GM21723 (cell line): Measurements from ENCODE around the gene TBC1D7.
"Not testable (repeated sequence)": the region's sequence is repeated elsewhere in the genome, so short reads cannot be mapped to it uniquely, and the experiment has no call there.

Experiments
- ATAC-seq: cut with Tn5 transposase; IDR thresholded peaks from one replicate; pipeline ENCODE4 v1.9.1; 2021; ENCODE audit warnings: mild to moderate bottlenecking, moderate library complexity; ENCODE audit not compliant: unreplicated experiment

Gene TBC1D7

DNA sequence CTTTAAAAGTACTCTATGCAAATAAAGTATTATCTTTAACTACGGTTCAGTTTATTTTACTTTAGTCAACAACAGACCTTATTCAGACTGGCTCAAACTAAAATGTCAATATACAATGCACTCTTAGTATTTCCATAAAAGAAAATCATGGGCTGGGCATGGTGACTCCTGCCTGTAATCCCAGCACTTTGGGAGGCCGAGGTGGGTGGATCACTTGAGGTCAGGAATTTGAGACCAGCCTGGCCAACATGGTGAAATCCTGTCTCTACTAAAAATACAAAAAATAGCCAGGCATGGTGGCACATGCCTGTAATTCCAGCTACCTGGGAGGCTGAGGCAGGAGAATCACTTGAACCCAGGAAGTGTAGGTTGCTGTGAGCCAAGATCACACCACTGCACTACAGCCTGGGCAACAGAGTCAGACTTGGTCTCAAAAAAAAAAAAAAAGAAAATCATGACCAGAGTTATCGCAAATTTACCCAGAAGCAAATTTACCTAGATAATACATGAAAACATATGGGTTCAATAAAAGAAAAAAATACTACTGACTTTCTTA lies 2.2 kb downstream of the TBC1D7 start:
- not testable (repeated sequence) for ATAC-seq

DNA sequence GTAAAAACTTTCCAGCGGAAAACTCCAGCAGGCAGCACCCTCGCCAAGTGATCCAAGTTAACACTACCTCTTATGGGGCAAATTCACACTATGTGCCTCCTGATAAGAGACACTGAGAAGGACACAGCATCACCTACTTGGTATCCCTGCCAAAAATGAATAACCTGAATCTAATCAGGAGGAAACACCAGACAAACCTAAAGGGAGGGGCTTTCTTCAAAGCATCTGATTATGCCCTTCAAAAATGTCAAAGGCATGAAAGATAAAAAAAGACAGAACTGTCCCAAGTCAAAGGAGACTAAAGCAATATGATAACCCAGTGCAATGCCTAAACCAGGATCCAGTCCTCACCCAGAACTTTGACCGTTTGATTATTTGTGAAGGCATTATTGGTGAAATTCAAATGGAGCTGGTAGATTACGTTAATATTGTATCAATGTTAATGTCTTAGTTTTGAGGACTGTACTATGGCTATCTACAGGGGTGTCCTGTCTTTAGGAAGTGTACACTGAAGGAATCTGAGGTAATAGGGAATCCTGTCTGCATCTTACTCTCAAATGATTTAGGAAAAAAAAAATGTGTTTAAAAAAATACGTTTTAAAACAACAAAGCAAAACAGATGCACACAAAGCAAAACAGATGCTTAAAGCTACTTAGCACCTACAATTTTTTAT lies 8.3 kb downstream of the TBC1D7 start:
- ATAC-seq, result no peak

- no peak for ATAC-seq
Observed at GRCh38 chr6:13318821-13319220, 9.5 kb downstream of the TBC1D7 start.

DNA sequence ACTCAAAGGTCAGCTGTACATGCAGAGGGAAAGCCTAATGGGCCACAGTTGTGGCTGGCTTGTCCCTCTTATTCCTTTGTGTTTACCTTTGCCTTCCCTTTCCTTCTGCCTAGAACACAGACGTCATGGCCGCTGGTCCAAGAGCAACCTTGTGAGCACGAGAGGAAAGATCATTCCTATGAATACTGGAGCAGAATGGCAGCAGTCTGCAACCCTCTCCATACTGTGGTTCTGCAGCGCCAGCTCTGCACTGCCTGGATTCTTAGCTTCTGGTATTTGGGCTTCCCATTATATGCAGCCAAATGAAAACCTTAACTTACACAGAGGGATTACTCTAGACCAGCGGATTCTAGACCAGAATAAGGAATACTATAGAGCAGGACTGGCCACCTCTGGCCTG lies 12.4 kb downstream of the TBC1D7 start:
- ATAC-seq, result no peak

DNA sequence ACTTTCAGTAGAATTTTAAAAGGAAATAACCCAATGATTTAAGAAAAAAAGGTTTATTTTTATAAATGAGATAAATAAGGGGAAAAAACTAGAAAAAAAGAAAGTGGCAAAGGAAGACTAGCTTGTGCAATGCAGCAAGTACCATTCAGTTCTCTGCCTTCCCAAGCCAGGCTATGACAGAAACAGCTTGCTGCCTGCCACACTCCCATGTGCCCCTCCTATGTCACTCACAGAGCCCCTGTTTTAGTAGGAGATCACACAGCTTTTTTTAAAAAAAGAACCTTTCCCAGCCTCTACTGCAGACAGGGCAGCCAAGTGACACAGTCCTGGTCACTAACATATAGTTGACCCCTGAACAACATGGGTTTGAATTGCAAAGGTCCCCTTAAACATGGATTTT lies 13.5 kb downstream of the TBC1D7 start:
- no peak for ATAC-seq

DNA sequence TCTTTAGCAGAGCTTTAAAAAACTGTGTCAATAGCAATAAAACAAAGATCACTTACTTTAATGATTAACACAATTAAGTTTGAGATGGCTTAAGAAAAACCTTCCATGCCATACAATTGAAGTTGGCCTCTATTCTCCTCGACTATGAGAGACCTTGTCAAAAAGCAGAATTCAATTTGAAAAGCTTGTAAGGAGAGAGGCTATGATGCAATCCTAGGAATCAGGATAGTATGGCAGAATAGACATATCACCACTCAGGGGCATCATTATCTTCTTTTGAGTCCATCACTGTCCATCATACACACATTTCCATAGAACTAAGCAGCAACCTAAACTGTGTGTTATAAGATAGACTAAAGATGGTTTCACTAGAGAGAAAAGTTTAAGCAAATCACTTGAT lies 17.2 kb downstream of the TBC1D7 start:
- no peak for ATAC-seq

GRCh38 chr6:13308332-13308731 lies 20.0 kb downstream of the TBC1D7 start:
- ATAC-seq, result no peak

DNA sequence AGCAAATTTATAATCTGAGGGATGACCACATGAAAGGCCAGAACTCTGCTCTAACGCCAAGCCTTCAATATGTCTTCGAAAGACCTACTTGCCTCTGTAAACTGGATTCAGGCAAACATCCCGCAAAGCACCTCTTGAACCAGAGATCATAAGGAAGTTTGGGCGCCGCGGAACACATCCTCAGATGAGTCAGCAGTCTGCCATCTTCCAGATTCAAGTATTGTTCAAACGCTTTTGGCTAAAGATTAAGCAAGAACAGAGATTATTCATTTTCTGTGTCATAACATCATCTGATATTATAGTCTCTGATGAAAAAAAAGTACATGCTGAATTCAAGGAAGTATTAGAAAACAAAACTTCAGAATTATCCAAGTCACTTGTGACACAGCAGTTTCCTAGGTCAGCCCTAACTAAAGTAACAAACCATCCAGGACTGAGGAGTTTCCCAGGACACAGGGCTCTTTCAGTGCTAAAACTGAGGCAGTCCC lies 20.8 kb downstream of the TBC1D7 start:
- no peak for ATAC-seq

DNA sequence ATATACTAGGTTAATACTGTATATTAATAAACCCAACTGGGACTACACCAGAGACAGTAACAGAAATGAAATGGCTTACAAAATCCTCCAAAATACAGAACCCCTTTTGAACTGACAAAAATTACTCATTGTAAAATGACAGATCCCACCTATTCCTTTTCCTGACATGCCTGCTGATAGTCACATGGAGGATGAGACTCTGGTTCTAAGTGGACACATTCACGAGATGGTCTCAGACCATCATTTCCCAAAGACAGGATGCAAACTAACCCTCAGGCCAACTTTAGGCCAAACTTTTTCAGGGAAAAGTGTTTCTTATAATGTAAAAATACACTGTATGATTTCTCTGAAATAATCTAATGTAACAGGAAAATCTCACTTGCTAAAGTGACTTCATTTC lies 22.5 kb downstream of the TBC1D7 start:
- no peak for ATAC-seq

DNA sequence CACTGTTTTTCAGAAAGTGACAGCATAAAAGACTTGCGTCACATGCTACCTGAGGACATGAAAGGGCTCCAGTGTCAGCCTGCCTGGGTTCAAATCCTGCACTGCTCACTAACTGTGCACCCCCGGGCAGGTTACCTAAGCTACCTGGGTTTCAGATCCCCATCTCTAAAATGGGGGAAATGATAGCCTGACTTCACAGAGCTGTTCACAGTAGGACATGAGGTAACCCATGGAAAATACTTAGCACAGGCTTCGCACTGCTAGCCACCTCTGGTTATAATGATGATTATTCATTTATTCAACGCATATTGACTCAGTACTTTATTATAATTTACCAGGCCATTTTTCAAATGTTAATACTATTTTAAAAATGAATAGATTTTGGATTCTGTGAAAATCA lies 23.0 kb downstream of the TBC1D7 start:
- ATAC-seq, result no peak

DNA sequence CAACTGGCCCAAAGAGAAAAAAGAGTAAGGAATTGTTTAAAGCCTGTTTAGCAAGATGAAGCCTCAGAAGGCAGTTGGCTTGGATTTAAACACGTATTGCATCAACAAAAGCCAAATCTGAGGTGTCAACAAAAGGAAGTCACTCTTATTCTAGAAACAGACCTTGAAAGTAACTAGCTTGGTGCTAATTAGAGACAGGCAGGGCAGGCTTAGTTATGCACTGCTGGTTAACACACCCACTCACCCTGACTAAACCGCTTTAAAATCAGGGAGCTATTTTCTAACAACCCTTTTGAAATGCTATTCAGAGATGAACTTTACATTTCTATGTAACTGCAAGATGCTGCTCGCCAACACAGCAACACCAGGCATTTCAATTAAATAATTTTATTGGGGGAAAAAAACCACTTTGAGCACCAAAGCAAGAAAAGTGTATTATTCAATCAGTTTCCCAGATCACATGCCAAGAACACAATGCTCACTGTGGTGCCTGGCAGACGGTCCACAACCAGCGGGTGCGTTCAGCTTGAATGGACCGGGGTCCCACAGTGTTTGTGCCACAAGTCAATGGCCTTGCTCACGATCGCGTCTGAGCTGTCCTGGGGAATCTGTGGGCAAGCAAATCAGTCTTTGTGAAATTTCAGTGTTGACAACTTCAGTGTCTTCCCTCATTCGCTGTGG lies 23.6 kb downstream of the TBC1D7 start:
- peak; percentile 49 for ATAC-seq

GRCh38 chr6:13304101-13304500 lies 24.2 kb downstream of the TBC1D7 start:
- ATAC-seq, result no peak

GRCh38 chr6:13303668-13304017 lies 24.7 kb downstream of the TBC1D7 start:
- peak; percentile 61 for ATAC-seq

- ATAC-seq, result peak; percentile 71
Observed at GRCh38 chr6:13302751-13303667, 25.3 kb downstream of the TBC1D7 start.

GRCh38 chr6:13302291-13302690 lies 26.0 kb downstream of the TBC1D7 start:
- ATAC-seq, result no peak

- ATAC-seq, result no peak
Observed at GRCh38 chr6:13300643-13301590, 27.4 kb downstream of the TBC1D7 start.

DNA sequence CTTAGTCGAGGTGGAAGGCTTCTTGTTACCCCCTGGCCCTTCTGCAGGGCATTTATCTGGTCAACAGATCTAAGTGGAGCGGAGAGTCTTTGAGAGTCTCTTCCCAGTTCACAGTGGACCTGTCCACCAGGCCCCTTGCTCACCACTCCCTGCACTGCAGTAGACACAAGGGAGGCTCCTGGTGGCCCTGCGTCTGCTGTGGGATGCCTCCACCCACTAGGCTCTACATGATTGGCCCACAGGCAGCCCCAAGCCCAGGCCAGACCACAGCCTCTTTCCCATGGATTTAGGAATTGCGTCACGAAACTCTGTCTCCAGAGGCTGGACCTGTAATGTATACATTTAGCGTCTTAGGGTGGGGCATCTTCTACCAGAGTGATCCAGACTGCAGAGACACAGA lies 28.4 kb downstream of the TBC1D7 start:
- ATAC-seq, result no peak

DNA sequence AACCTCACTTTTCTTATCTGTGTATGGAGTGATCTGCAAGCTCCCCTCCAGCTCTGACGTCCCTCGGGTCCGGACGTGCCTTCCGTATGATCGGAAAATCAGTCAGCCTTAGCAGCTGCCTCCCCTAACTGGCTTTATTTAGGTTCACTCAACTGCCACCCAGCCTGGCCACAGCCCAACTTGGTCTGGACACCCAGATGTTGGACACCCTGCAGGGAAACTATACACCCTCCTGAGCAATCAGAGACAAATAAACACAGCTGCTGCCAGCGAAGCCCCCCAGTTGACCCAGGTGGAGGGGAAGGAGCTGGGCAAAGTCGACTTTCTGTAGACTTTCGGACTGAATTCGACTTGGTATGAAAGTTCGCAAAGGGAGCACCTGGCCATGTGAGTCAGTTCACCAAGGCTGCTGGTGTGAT lies 28.9 kb downstream of the TBC1D7 start:
- ATAC-seq, result no peak

GRCh38 chr6:13298446-13298845 lies 29.9 kb downstream of the TBC1D7 start:
- no peak for ATAC-seq

DNA sequence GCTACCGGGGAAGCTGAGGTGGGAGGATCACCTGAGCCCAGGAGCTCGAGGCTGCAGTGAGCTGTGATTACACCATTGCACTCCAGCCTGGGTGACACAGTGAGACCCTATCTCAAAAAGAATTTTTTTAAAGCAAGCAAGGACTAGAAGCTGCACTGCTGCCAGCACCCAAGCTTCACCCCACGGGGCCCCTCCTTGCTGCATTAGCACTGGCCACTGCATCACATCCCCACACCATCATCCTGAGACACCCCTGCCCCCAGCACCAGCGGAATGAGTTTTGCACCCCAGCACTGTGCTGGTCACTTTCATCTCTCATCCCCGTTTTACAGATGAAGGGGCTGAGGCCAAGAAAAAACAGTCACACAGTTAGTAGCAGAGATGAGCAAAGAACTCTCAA lies 30.9 kb downstream of the TBC1D7 start:
- ATAC-seq, result no peak
